K562 (cell line): ENCODE data around the gene GIGYF2. TPM values are rescaled to one million over a fixed set of nuclear protein-coding genes. Genes with fewer than 3 reads are reported as not detected.

Source experiments
- ATAC-seq: fragments of 200-7000 bp; cut with Tn5 transposase; 3 replicates; pipeline ENCODE4 v1.9.1; 2020; ENCODE audit warnings: moderate library complexity
- BruUV-seq: library from RNA; stranded (reverse); fragments of 400-500 nt; replicated peaks from 2 replicates; lab custom pipeline; 2021; lab: Mats Ljungman, UMichigan
- CTCF ChIA-PET: fragments of 300-600 bp; formaldehyde crosslinking; extraction: SDS; loops from one replicate; lab custom pipeline; 2021; ENCODE audit warnings: low intra/inter-chr PET ratio; lab: Yijun Ruan, JAX
- POLR2A ChIA-PET: fragments of 300-600, 350-650 bp; sonication (Branson Sonifier 250); formaldehyde crosslinking; extraction: SDS; loops from one replicate; lab custom pipeline; 2021; ENCODE audit warnings: antibody characterized with exemption, inconsistent platforms; lab: Yijun Ruan, JAX
- DNase-seq, 4 experiments: peaks; one replicate each; pipeline versions ENCODE4 v3.0.0 to v3.0.0-alpha.2; 2011 to 2018; ENCODE audit warnings: low spot score in 3 of 4, mixed read lengths in 3 of 4; ENCODE audit errors: extremely low read depth in 1 of 4
- FAIRE-seq: peaks from 2 replicates; lab custom pipeline; 2011; peaks lifted over from hg19 to GRCh38; lab: Jason Lieb, UNC
- H2AFZ ChIP-seq: 2 replicates; pipeline ENCODE4 v1.6.0; 2011; ENCODE audit warnings: low read depth, low read length, control low read depth, inconsistent platforms
- H3K27ac ChIP-seq: fragments of 200-600 bp; 3 replicates; pipeline ENCODE4 v1.8.0; 2011; ENCODE audit warnings: low read depth, mild to moderate bottlenecking, control low read depth, inconsistent platforms, low read length, moderate library complexity, mixed read lengths; ENCODE audit errors: extremely low read depth
- H3K27me3 ChIP-seq, 2 experiments: fragments of 300-600 bp in 1 of 2; 2 replicates in 1 of 2; 3 replicates in 1 of 2; pipeline versions ENCODE4 v1.6.0 to v1.8.0; 2011; ENCODE audit warnings: inconsistent platforms in 2 of 2, low read length in 2 of 2, mild to moderate bottlenecking in 1 of 2, mixed read lengths in 1 of 2, moderate library complexity in 1 of 2; ENCODE audit not compliant: control insufficient read depth in 2 of 2, insufficient read depth in 2 of 2
- H3K36me3 ChIP-seq: fragments of 300-600 bp; 3 replicates; pipeline ENCODE4 v1.8.0; 2011; ENCODE audit warnings: mild to moderate bottlenecking, low read length, inconsistent platforms; ENCODE audit not compliant: control insufficient read depth, insufficient read depth
- H3K4me1 ChIP-seq, 2 experiments: fragments of 200-600 bp in 1 of 2; replicated peaks in 1 of 2; 2 replicates in 1 of 2; 3 replicates in 1 of 2; pipeline versions ENCODE4 v1.5.1 to v1.8.0; 2011; ENCODE audit warnings: inconsistent platforms in 2 of 2, low read length in 2 of 2, mild to moderate bottlenecking in 1 of 2, mixed read lengths in 1 of 2, moderate library complexity in 1 of 2; ENCODE audit not compliant: control insufficient read depth in 2 of 2, insufficient read depth in 2 of 2
- H3K4me2 ChIP-seq: 2 replicates; pipeline ENCODE4 v1.6.1; 2011; ENCODE audit warnings: low read length, control low read depth, inconsistent platforms, mixed read lengths; ENCODE audit not compliant: insufficient read depth
- H3K4me3 ChIP-seq: fragments of 200-600 bp; sonication (generic), shearing (Covaris generic); 2 replicates; pipeline ENCODE4 v1.5.1; 2016; ENCODE audit warnings: control low read depth, inconsistent platforms
- H3K79me2 ChIP-seq: fragments of 200-600 bp; 3 replicates; pipeline ENCODE4 v1.8.0; 2011; ENCODE audit warnings: low read length, inconsistent platforms; ENCODE audit not compliant: control insufficient read depth, insufficient read depth
- H3K9ac ChIP-seq, 2 experiments: 2 replicates each; pipeline versions ENCODE4 v1.6.0 to v1.6.1; 2011; ENCODE audit warnings: low read depth in 2 of 2, low read length in 2 of 2, control low read depth in 1 of 2, inconsistent platforms in 1 of 2, mild to moderate bottlenecking in 1 of 2, mixed read lengths in 1 of 2; ENCODE audit not compliant: insufficient read depth in 1 of 2
- H3K9me1 ChIP-seq: one replicate; pipeline ENCODE4 v1.6.0; 2011; ENCODE audit warnings: inconsistent platforms, mild to moderate bottlenecking, low read length, moderate library complexity; ENCODE audit not compliant: control insufficient read depth, insufficient read depth
- H3K9me3 ChIP-seq: replicated peaks from 2 replicates; pipeline ENCODE4 v1.5.1; 2011; ENCODE audit warnings: low read depth, low read length, inconsistent platforms; ENCODE audit not compliant: control insufficient read depth, insufficient read depth
- H4K20me1 ChIP-seq: replicated peaks from 2 replicates; pipeline ENCODE4 v1.6.1; 2011; ENCODE audit warnings: low read length, inconsistent platforms, mixed read lengths; ENCODE audit not compliant: control insufficient read depth, insufficient read depth
- CREB5 ChIP-seq: fragments of 250-450 bp; sonication (Bioruptor Pico); IDR thresholded peaks from 2 replicates; pipeline ENCODE4 v1.5.0; 2020; ENCODE audit warnings: mild to moderate bottlenecking
- GABPA ChIP-seq: fragments of 200-800 bp; sonication (Bioruptor generic); conservative IDR thresholded peaks from 2 replicates; pipeline ENCODE4 v1.6.1; 2016; ENCODE audit warnings: low read depth, missing genetic modification characterization, missing compliant biosample characterization
- IFI16 ChIP-seq: fragments of 250-450 bp; sonication (Bioruptor Pico); IDR thresholded peaks from 2 replicates; pipeline ENCODE4 v2.1.2; 2022; ENCODE audit warnings: mild to moderate bottlenecking, inconsistent platforms
- MCM7 ChIP-seq, 2 experiments: fragments of 450-650 bp; IDR thresholded peaks; 2 replicates each; pipeline ENCODE4 v1.6.1; 2016 to 2018
- MEF2D ChIP-seq: conservative IDR thresholded peaks from 2 replicates; pipeline ENCODE4 v1.6.1; 2016; ENCODE audit warnings: low read depth, missing genetic modification characterization, missing compliant biosample characterization
- MEIS2 ChIP-seq: fragments of 450-650 bp; IDR thresholded peaks from 2 replicates; pipeline ENCODE4 v1.6.1; 2014; ENCODE audit warnings: mild to moderate bottlenecking; ENCODE audit not compliant: partially characterized antibody
- SAFB2 ChIP-seq: fragments of 200-400 bp; formaldehyde crosslinking; IDR thresholded peaks from 2 replicates; pipeline ENCODE4 v1.6.1; 2018; ENCODE audit warnings: borderline replicate concordance, low read length, low read depth, moderate library complexity; ENCODE audit not compliant: severe bottlenecking
- SLC30A9 ChIP-seq: fragments of 250-450 bp; sonication (Bioruptor Pico); IDR thresholded peaks from 2 replicates; pipeline ENCODE4 v1.8.0; 2022; ENCODE audit warnings: mild to moderate bottlenecking, moderate library complexity
- SMARCB1 ChIP-seq: IDR thresholded peaks from 2 replicates; pipeline ENCODE4 v1.6.1; 2011; ENCODE audit warnings: improper control_type of control experiment, low read depth; ENCODE audit not compliant: insufficient read length
- SRSF9 ChIP-seq: fragments of 200-400 bp; formaldehyde crosslinking; IDR thresholded peaks from 2 replicates; pipeline ENCODE4 v1.6.1; 2017; ENCODE audit warnings: low read depth, low read length, borderline replicate concordance
- ZBED1 ChIP-seq: IDR thresholded peaks from 2 replicates; pipeline ENCODE4 v1.6.1; 2014
- WGBS: fragments of 100-300 bp; shearing (Covaris generic); methylation state at CpG from one replicate; pipeline ENCODE4 v1.1.6; 2016; ENCODE audit warnings: low coverage, mixed read lengths; ENCODE audit not compliant: insufficient coverage; ENCODE audit errors: missing lambda C conversion rate; 5-methylcytosine and 5-hydroxymethylcytosine counted together
- in situ Hi-C: fragments of 300-500 bp; cut with MboI; formaldehyde crosslinking; loops from 4 replicates; pipeline ENCODE4 v1.15.0; 2018; ENCODE audit warnings: inconsistent platforms, mixed read lengths
- intact Hi-C: fragments of 100-400 bp; cut with micrococcal nuclease; formaldehyde crosslinking; loops from 2 replicates; pipeline ENCODE4 v1.14.2; 2022
- polyA plus RNA-seq, 8 experiments: library from polyadenylated mRNA; depleted of rRNA in 4 of 8; stranded (reverse) in 5 of 8; unstranded in 3 of 8; fragments of >200 nt; fragmentation: Nextera tagmentation in 2 of 8; fragmentation: Illumina TruSeq in 1 of 8; extraction: Ambion mirVana in 2 of 8; extraction: Trizol in 1 of 8; gene quantifications; 2 replicates each; pipeline versions ENCODE4 v1.2.1 to v1.2.3, GENCODE V29; 2011 to 2014; ENCODE audit warnings: inconsistent platforms in 1 of 8, missing spikeins in 1 of 8
- total RNA-seq, 7 experiments: library from RNA; depleted of rRNA in 6 of 7; stranded (reverse); fragments of >200 nt in 6 of 7; fragmentation: Illumina TruSeq in 2 of 7; extraction: Trizol in 2 of 7; gene quantifications; 2 replicates each; pipeline versions ENCODE4 v1.2.1 to v1.2.3, GENCODE V29; 2011 to 2021; ENCODE audit warnings: low replicate concordance in 1 of 7
- TF ChIP-seq, protein P1 (sequence below): fragments of 250-450 bp; sonication (Bioruptor Pico); IDR thresholded peaks from 2 replicates; pipeline ENCODE4 v1.5.0; 2021; ENCODE audit warnings: mild to moderate bottlenecking, moderate library complexity

GIGYF2 gene
- total and polyA plus RNA-seq, 9 of the 15 experiments (the other 6 are each of a cell fraction or from before 2014, with no cell fraction given) = 12.7 to 52.7 (median 34.9) TPM

DNA sequence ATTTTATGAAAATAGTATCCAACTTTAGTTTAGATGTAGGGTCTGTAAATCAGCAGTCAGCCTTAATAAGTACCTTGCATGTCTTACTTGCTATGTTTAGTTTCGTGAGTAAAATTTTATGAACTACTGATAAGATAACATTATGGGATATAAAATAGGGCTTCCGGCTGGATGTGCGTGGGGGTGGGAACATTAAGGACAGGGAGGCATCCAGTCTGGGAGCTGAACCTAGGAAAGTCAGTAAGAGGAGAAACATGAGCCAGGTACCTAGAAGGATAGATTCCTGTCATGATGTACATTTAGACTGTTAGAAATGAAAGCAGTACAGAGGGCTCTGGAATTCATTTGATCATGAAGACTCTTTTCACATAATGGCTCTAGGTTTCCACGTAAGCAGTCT is 92.0 kb downstream of the GIGYF2 start:
- no peak overlapping the region for H2AFZ ChIP-seq
- H3K9me1 ChIP-seq = no peaks in the 10 kb centered on the region
- H3K27me3 ChIP-seq = no peaks in the 10 kb centered on the region
- TF ChIP-seq SMARCB1 = no peak
- H3K36me3 ChIP-seq = peaks cover 77% of the 10 kb centered on the region
- H3K4me1 ChIP-seq = no peaks in the 10 kb centered on the region
- no peak overlapping the region for H3K9ac ChIP-seq
- intact Hi-C loops (no loop called here), in situ Hi-C loops (no loop called here)
- DNase-seq (no peak), FAIRE-seq (no peak), ATAC-seq (no peak)
- H3K4me3 ChIP-seq = no peak overlapping the region
- 92% methylated on average over 4 of the region's 4 CpGs for WGBS
- no peaks in the 10 kb centered on the region for H3K9me3 ChIP-seq
- ChIA-PET CTCF (no interaction called here), POLR2A (no interaction called here)
- H3K27ac ChIP-seq = no peak overlapping the region
- H4K20me1 ChIP-seq = no peaks in the 10 kb centered on the region
- H3K4me2 ChIP-seq = no peak overlapping the region
- no TSS peak for BruUV-seq
- H3K79me2 ChIP-seq = no peaks in the 10 kb centered on the region

- Histone ChIP-seq H3K4me1 (no peaks in the 10 kb centered on the region), H3K36me3 (peaks cover 92% of the 10 kb centered on the region), H3K4me3 (no peak overlapping the region), H3K9me1 (no peaks in the 10 kb centered on the region)
- FAIRE-seq (no peak), DNase-seq (no peak)
- TF ChIP-seq MEF2D = no peak
- TF ChIP-seq MEIS2 = no peak
- no peak for TF ChIP-seq SRSF9
- TF ChIP-seq SLC30A9 = no peak
- no peak for TF ChIP-seq MCM7 (IDR thresholded peaks at IDR 0.05)
- TF ChIP-seq, protein P1, sequence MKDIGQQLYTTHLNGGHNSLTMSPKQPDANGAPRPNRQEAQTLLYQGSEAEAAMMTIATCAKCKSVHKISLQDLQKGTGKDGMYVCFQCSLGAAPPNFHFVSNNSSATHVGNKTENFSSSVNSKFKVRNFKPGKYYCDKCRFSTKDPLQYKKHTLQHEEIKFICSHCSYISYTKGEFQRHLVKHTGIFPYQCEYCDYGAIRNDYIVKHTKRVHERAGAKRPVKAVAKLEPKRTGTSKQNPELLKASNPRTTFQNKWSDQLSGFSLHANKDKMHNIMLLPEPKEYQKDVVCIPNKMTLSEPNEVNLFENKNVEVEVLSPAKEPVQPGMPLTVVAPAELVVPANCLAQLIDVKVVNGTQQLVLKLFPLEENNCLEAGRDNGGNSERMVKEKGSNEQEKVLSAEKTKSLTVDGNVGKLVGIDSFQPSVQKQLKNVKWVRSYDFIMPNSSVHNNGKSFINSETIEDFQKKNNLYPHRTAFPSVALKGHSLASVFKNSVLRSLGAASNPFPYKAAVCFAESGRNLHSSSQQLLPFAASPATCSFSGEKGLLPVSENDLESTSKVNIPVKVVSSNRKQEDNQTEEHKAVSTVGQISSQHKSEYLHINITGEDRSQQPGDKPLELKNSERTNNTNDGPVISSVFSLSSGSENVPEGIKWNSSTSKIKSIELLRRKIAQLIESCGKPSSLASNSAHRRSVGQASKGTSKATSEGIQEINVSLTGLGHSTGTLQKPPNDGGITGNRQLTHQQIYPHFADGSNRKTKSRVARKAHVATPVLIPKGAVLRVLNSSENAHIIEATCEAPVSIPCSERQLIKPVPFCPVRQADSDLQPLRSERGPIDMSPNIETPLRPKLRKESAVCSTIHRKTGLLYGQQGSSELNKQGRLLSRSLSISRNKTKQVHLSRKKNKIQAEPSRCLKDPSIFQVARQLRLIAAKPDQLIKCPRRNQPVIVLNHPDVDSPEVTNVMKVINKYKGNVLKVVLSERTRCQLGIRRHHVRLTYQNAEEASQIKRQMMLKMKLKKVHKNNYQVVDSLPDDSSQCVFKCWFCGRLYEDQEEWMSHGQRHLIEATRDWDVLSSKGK (CRISPR knock-in tag) = no peak
- no peak for TF ChIP-seq IFI16 (CRISPR knock-in tag)
- TF ChIP-seq ZBED1 = no peak
- no peak for TF ChIP-seq SAFB2
- TF ChIP-seq GABPA (tag) = no peak
- no peak for TF ChIP-seq CREB5 (CRISPR knock-in tag)
- TF ChIP-seq, all 486 proteins: peak for 0
- no peaks in the 10 kb centered on the region for H3K27me3 ChIP-seq
- H3K9me3 ChIP-seq = no peaks in the 10 kb centered on the region
- H3K27ac ChIP-seq = no peak overlapping the region
- WGBS = 94% methylated on average over 4 of the region's 4 CpGs
- ChIA-PET CTCF (no interaction called here), POLR2A (no interaction called here)
- intact Hi-C loops = no loop called here
- no peaks in the 10 kb centered on the region for H3K79me2 ChIP-seq
- in situ Hi-C loops = no loop called here
- H3K9ac ChIP-seq = no peak overlapping the region
- BruUV-seq = no TSS peak
- no peak for ATAC-seq
- no peaks in the 10 kb centered on the region for H4K20me1 ChIP-seq
- H2AFZ ChIP-seq = no peak overlapping the region
- no peak overlapping the region for H3K4me2 ChIP-seq
Observed at GRCh38 chr2:232791518-232791917, 94.4 kb downstream of the GIGYF2 start.
